ENCODE results near the gene RBM19.

DNA sequence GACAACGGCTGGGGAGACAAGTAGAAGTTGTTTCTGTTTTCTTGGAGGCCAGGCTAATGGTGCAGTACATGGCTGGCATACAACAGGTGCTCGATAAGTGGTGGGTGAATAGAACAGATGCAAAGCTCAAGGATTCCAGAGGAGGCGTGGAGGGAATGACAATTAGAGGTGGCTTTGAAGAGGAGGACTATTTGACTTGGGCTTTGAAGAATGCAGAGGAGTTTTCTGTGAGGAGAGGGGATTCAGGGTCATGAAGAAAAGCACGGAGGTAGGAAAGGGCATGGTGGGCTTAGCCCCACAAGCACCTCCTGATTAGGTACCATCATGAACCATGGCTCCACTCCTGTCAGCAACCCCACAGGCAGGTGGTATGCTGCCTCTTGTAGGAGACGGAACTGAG is 142.3 kb downstream of the RBM19 start:
- TF ChIP-seq, protein P1, sequence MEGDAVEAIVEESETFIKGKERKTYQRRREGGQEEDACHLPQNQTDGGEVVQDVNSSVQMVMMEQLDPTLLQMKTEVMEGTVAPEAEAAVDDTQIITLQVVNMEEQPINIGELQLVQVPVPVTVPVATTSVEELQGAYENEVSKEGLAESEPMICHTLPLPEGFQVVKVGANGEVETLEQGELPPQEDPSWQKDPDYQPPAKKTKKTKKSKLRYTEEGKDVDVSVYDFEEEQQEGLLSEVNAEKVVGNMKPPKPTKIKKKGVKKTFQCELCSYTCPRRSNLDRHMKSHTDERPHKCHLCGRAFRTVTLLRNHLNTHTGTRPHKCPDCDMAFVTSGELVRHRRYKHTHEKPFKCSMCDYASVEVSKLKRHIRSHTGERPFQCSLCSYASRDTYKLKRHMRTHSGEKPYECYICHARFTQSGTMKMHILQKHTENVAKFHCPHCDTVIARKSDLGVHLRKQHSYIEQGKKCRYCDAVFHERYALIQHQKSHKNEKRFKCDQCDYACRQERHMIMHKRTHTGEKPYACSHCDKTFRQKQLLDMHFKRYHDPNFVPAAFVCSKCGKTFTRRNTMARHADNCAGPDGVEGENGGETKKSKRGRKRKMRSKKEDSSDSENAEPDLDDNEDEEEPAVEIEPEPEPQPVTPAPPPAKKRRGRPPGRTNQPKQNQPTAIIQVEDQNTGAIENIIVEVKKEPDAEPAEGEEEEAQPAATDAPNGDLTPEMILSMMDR (IDR thresholded peaks at IDR 0.05): no peak
- TF ChIP-seq POLR2A (IDR thresholded peaks at IDR 0.05): no peak
